Erythroblast (primary cell): ENCODE results near the gene GAS6.

Experiments used
- GATA1 ChIP-seq: IDR thresholded peaks from 2 replicates; pipeline ENCODE4 v1.6.1; 2011; ENCODE audit warnings: low read depth, mild to moderate bottlenecking, control low read depth, low read length, moderate library complexity
- POLR2A ChIP-seq: IDR thresholded peaks from 2 replicates; pipeline ENCODE4 v1.6.1; 2011; ENCODE audit warnings: mild to moderate bottlenecking, low read length

DNA sequence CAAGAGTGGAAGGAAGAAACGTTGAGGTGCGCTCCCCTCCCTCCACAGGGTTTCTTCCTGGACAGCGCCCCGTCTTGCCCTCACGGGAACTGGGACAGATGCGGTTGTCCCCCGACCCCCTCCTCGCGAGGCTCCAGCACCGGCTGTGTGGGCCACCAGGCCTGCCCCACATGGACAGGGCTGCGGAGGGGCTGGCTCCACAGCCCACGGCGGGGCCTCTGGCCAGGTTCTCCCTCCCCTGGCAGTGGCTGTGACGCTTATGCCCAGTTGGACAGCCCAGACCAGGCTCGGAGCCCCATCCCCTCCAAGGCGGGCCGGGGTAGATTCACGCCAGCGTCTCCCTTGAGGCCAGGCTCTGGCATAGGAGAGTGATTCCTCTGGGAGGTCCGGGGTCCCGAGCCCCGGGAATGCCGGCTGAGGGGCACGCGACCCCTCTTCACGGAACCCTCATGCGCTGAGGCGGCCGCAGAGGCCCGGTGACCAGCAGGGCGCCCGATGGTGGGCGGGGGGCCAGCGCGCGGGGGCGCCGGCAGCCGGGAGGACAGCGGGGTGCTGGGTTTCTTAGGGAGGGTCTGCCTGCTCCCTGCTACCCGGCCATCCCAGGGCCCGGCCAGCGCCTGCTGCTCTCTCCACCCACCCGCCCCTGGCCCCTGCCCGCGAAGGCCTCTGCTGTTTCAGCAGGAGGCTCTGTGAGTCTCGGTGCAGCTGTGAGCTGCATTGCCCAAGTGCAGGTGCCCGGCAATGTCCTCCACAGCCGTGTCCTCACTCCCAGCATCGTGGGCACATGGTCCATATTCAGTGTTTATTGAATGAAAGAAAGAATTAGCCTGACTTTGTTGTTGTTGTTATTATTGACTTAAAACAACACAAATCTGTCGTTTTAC is 20.3 kb upstream of the GAS6 start:
- no peak for TF ChIP-seq GATA1
- TF ChIP-seq POLR2A, result no peak
